ENCODE data around the gene MBTPS2. TPM values are rescaled to one million over a fixed set of nuclear protein-coding genes. Genes with fewer than 3 reads are reported as not detected.

Gene MBTPS2
- 21.7 and 22.0 TPM in 2 replicates for total RNA-seq (2022)
- Bru-seq, nascent RNA = percentile 72 among the genes with signal in this experiment
- BruChase-seq, experiment 1, labeled RNA remaining after a 2-hour chase = percentile 72 among the genes with signal in this experiment
- percentile 85 among the genes with signal in this experiment for BruChase-seq, experiment 2, labeled RNA remaining after a 6-hour chase
- long read RNA-seq, full-length matches to known transcripts = 40 of 51 reads
- long read RNA-seq, partial matches to known transcripts = 1 of 51 reads
- long read RNA-seq, other reads (novel, unspliced or antisense) = 10 of 51 reads

DNA sequence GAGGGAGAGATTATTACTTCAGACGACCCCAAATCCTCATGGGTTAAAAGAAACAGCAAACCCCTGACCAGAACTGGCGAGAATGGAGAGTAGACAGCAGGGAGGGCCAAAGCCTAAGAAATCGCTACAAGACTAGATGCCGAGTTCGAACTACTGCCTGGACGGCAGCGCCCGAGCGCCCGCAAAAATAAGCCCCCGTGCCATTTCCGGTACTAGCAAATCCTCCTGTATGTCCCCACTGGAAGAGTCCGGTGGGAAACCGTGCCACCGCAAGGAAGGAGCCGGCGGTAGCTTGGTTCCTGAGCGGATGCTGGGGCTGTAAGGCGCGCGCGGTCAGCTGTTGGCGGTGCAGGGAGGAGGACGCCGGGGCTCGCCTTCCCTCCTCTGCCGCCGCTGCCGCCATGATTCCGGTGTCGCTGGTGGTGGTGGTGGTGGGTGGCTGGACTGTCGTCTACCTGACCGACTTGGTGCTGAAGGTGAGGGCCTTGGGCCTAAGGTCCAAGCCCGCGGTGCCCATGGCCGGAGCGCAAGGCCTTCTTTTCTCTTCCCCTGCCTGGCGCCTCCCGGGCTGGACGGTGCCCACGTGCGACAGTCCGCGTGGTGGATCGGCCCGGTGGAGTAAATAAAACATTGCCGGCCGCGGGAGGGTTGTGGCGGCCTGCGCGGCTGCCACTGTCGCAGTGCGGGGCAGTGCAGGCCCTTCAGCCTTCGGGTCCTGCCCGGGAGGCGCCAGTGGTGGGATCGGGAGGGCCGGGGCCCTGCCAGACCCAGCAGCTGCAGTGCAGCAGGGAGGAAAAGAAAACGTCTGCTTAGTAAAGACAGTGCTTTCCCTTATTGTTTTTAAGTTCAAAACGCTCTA lies at the start of gene MBTPS2:
MBTPS2 (plus strand) TSS at position 284 of the 859 bp plus-strand sequence; CDS start at position 402, 118 bp downstream.
- no TSS peak for BruUV-seq (replicated peaks)
- TF ChIP-seq, protein P1, sequence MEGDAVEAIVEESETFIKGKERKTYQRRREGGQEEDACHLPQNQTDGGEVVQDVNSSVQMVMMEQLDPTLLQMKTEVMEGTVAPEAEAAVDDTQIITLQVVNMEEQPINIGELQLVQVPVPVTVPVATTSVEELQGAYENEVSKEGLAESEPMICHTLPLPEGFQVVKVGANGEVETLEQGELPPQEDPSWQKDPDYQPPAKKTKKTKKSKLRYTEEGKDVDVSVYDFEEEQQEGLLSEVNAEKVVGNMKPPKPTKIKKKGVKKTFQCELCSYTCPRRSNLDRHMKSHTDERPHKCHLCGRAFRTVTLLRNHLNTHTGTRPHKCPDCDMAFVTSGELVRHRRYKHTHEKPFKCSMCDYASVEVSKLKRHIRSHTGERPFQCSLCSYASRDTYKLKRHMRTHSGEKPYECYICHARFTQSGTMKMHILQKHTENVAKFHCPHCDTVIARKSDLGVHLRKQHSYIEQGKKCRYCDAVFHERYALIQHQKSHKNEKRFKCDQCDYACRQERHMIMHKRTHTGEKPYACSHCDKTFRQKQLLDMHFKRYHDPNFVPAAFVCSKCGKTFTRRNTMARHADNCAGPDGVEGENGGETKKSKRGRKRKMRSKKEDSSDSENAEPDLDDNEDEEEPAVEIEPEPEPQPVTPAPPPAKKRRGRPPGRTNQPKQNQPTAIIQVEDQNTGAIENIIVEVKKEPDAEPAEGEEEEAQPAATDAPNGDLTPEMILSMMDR (IDR thresholded peaks at IDR 0.05; ENCODE audit: insufficient read depth in 1 of 2, low read depth in 1 of 2, low read length in 1 of 2, severe bottlenecking in 1 of 2, unreplicated experiment in 1 of 2) = no peak

DNA sequence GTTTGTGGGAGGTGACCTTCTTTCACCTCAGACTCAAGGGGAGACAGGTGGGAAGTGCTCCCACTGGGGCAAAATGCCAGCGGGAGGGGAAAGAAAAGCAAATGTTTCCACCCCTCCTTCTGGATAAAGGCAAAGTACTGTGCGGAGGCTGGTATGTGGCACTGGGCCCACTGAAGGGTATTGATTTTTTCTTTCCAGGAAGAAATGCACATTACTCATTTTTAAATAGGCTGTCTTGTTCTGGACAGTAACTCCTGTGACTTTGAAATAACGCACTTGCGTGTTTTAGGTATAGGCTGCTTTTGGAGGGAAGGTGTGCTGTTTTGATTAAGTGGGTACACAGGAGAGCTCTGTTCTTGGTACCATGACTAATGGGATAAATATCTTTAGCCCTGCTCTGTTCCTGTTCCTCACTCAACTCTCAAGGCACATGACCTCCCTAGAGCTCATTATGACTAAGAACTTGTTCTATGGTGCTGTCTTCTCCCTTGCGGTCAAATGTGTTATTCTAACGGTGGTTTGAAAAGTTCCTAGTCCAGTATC lies 40.7 kb upstream of the MBTPS2 start:
- Histone ChIP-seq H3K27me3 (replicated peaks; ENCODE audit: control insufficient read depth, insufficient read depth, low read length) (no peaks in the 10 kb centered on the region), H3K4me1 (peaks cover 11% of the 10 kb centered on the region; the same call in 1 of the 2 replicates), H3K9me3 (no peaks in the 10 kb centered on the region), H3K4me3 (ENCODE audit: low read depth, low read length) (no peak overlapping the region), H3K36me3 (ENCODE audit: control insufficient read depth, insufficient read depth, low read length) (no peaks in the 10 kb centered on the region)
- Mint-ChIP-seq H3K36me3 (ENCODE audit: insufficient read depth, unreplicated experiment) (no peaks in the 10 kb centered on the region), H3K27me3 (ENCODE audit: insufficient read depth, unreplicated experiment) (no peaks in the 10 kb centered on the region), H3K4me3 (ENCODE audit: unreplicated experiment) (no peak overlapping the region), H3K4me1 (ENCODE audit: low read depth, unreplicated experiment) (no peaks in the 10 kb centered on the region), H3K9me3 (ENCODE audit: unreplicated experiment) (no peaks in the 10 kb centered on the region), H3K27ac (ENCODE audit: unreplicated experiment) (no peak overlapping the region)
- no TSS peak for BruUV-seq (replicated peaks)
- intact Hi-C loops (cut with micrococcal nuclease; ENCODE audit: unreplicated experiment) = no loop called here
- TF ChIP-seq, protein P1 (IDR thresholded peaks at IDR 0.05; ENCODE audit: insufficient read depth in 1 of 2, low read depth in 1 of 2, low read length in 1 of 2, severe bottlenecking in 1 of 2, unreplicated experiment in 1 of 2) = no peak
- DNase-seq = no peak
- ChIA-PET CTCF (no interaction called here), POLR2A (no interaction called here)

More for the DNA sequence above, at the start of gene MBTPS2:
- no peaks in the 10 kb centered on the region for H3K27me3 Mint-ChIP-seq (ENCODE audit: insufficient read depth, unreplicated experiment)
- H3K27ac Mint-ChIP-seq (ENCODE audit: unreplicated experiment) = peak within 1 kb of the TSS; percentile 87
- Histone ChIP-seq H3K4me1 (peaks cover 10% of the 10 kb centered on the region), H3K9me3 (no peaks in the 10 kb centered on the region), H3K27me3 (replicated peaks; ENCODE audit: control insufficient read depth, insufficient read depth, low read length) (no peaks in the 10 kb centered on the region), H3K36me3 (ENCODE audit: control insufficient read depth, insufficient read depth, low read length) (no peaks in the 10 kb centered on the region), H3K4me3 (ENCODE audit: low read depth, low read length) (peak within 1 kb of the TSS; percentile 86)
- peak; percentile 84 for DNase-seq
- peak within 1 kb of the TSS; percentile 79 for H3K4me3 Mint-ChIP-seq (ENCODE audit: unreplicated experiment)
- H3K4me1 Mint-ChIP-seq (ENCODE audit: low read depth, unreplicated experiment) = peaks cover 9% of the 10 kb centered on the region
- intact Hi-C loops (cut with micrococcal nuclease; ENCODE audit: unreplicated experiment) = loop anchor here (1.0 to 10.0 kb wide), 2 partner anchors 137 to 165 kb away; no protein-coding TSS in a partner anchor
- H3K9me3 Mint-ChIP-seq (ENCODE audit: unreplicated experiment) = no peaks in the 10 kb centered on the region
- ChIA-PET POLR2A (interaction anchor here (0.6 to 0.7 kb wide), 2 partner anchors 8 to 136 kb away, joined by 3 read pairs; no protein-coding TSS in a partner anchor), CTCF (interaction anchor here (0.6 kb wide), 1 partner anchor 65 kb away, joined by 3 read pairs; no protein-coding TSS in a partner anchor)
- peaks cover 6% of the 10 kb centered on the region for H3K36me3 Mint-ChIP-seq (ENCODE audit: insufficient read depth, unreplicated experiment)

DNA sequence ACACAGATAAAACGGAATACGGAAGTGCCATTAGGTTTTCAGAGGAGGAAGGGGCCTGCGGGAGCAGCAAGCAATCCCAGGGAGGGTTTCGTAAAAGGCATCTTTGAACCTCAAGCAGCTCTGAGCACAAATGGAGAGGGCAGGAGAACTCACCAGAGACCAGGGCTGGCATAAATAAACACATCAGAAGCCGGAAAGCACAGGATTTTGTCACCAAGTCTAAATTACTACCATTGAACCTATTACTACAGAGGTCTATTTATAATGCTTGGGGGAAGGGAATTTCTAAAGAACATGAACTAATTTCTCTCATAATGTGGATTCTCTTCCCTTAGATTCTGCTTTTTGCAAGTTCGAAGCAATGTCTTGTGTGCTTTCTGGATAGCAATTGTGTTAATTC lies 39.6 kb upstream of the MBTPS2 start:
- BruUV-seq (replicated peaks) = no TSS peak
- H3K36me3 ChIP-seq (ENCODE audit: control insufficient read depth, insufficient read depth, low read length) = no peaks in the 10 kb centered on the region
- no peaks in the 10 kb centered on the region for H3K27me3 ChIP-seq (replicated peaks; ENCODE audit: control insufficient read depth, insufficient read depth, low read length)
- Mint-ChIP-seq H3K27me3 (ENCODE audit: insufficient read depth, unreplicated experiment) (no peaks in the 10 kb centered on the region), H3K27ac (ENCODE audit: unreplicated experiment) (no peak overlapping the region), H3K4me1 (ENCODE audit: low read depth, unreplicated experiment) (no peaks in the 10 kb centered on the region), H3K9me3 (ENCODE audit: unreplicated experiment) (no peaks in the 10 kb centered on the region), H3K36me3 (ENCODE audit: insufficient read depth, unreplicated experiment) (no peaks in the 10 kb centered on the region), H3K4me3 (ENCODE audit: unreplicated experiment) (no peak overlapping the region)
- no peak overlapping the region for H3K4me3 ChIP-seq (ENCODE audit: low read depth, low read length)
- CTCF ChIA-PET = no interaction called here
- POLR2A ChIA-PET = no interaction called here
- peaks cover 20% of the 10 kb centered on the region; the same call in 1 of the 2 replicates for H3K4me1 ChIP-seq
- no peak for DNase-seq
- no peaks in the 10 kb centered on the region for H3K9me3 ChIP-seq
- intact Hi-C loops (cut with micrococcal nuclease; ENCODE audit: unreplicated experiment) = no loop called here
- TF ChIP-seq, protein P1 (IDR thresholded peaks at IDR 0.05; ENCODE audit: insufficient read depth in 1 of 2, low read depth in 1 of 2, low read length in 1 of 2, severe bottlenecking in 1 of 2, unreplicated experiment in 1 of 2) = no peak
